DMS79 (cell line): Measurements from ENCODE around the gene PUM1.

Experiments
- DNase-seq: peaks from one replicate; lab custom pipeline; 2025; lab: John Stamatoyannopoulos, UW

The PUM1 gene

DNA sequence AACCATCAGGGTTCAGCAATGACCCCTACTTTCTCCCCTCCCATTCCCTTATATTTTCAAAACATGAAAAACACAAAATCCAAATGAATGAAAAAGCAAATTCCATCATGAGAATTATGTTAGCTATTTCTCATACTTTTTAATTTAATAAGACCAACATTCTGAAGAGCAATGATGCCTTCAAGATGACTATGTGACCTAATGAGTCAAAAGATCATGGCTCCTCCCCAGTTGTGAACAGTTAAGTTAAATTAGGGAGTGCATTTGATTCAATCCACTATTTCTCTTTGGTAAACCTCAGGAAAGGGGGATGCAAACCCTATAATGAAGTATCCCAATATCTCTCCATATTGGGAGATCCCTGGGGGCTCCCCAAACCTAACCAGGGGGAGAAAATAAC, 36.5 kb downstream of the PUM1 start:
- DNase-seq, result no peak

DNA sequence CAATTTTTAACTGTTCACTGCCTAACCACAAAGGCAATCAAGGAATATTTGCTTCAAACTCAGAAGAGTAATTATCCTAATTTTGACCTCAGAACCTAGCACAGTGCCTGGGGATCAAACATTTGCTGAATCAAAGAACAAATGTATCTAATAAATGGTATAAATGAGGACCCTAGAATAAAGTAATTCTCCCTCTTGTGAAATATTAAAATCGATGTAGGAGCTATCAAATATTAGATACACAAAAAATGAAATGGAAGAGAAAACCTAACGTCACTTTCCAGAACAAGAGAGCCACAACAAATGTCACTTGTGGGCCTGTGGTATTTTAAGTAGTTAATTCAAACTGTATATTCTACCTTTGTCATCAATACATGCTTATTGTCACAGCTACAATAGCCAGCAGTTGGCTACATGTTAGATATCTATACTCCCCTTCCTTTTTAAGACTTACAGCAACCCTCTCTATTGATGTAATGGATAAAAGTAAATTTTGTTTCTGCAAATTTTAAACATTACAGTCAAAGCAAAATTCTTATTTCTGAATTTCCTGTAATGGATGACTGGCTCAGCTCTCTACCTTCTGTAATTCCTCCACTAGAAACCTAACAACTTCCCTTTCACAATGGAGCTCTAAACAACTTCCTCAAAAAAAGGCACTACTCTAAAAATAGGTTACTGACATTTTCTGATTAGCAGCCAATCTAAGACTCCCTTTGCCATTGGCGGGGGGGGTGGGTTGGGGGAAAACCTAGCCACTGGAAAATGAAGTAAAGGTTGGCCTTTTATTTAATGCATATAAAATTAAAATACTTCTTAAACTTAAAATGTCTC, 37.6 kb downstream of the PUM1 start:
- DNase-seq, result no peak

DNA sequence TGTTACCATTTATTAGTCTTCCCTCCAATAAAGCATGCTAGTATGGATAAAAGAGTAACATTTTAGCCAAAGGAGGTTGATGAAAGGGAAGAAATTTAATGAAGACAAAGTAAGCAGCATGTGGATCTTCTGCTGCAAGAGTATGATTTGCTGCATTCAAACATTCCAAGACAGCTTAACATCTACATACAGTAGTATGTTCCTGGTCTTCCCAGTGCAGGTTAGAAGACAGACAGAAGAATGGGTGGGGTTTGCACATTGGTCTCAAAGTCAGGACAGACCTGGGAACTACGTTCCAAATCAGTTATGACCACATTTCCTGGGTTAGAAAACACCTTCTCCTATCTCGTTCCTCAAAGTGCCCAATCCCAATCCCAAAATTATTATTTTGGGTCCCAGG, 43.3 kb downstream of the PUM1 start:
- DNase-seq, result no peak

DNA sequence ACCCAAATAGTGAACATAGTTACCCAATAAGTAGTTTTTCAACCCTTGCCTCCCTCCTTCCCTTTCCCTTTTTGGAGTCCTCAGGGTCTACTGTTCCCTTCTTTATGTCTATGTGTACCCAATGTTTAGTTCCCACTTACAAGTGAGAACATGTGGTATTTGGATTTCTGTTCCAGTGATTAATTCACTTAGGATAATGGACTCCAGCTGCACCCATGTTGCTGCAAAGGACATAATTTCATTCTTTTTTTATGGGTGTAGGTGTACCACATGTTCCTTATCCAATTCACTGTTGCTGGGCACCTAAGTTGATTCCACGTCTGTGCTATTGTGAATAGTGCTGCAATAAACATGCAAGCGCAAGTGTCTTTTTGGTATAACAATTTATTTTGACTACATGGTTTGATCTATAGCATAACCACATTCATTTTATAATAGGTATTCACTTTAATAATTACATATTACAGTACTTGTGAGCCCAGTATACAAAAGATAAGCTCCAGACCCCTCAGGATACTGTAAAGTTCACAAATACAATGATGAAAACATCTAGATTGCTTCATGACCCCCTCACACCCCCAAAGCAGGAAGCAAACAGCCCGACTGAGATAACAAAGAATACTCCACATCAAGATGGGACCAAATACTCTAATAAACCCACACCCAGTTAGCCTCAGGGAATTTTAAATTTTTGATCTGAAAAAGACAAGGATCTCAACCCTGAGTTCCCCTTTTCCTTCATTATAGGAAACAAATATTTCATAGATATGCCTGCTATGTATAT, 45.3 kb downstream of the PUM1 start:
- DNase-seq, result no peak

DNA sequence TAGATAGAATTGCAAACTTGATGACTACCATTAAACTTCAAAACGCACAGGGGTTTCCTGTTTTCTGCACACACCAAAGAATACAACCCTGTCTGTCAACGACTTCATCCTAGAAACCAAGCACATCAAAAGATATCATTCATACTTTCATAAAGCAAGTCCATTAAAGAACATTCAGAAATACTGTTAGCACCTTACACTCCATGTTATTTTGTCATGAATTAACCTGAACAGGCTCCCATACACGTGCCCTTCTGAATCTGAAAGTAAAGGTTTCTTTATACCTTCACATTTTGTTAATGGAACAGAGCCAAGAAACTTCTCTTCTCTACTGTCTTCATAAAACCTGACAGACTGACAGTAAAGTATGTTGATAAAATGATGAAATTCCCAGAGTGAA, 46.1 kb downstream of the PUM1 start:
- no peak for DNase-seq

DNA sequence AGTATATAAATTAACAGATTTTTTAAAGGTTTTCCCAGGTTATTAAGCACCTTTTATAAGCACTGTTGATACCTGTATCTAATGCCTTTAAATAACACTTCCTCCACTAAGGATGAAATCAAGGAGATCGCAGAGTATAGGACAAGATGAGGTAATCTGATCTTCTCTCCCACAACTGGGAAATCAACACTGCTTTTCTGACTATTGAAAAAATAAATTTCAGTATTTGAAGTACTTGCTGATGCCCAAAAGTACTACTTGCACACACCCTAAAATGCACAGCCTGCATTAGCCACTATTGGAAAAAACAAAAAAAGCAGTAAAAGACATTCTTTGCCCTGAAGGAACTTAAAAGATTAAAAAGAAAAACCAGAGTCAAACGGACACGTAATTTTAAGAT, 48.6 kb downstream of the PUM1 start:
- no peak for DNase-seq

DNA sequence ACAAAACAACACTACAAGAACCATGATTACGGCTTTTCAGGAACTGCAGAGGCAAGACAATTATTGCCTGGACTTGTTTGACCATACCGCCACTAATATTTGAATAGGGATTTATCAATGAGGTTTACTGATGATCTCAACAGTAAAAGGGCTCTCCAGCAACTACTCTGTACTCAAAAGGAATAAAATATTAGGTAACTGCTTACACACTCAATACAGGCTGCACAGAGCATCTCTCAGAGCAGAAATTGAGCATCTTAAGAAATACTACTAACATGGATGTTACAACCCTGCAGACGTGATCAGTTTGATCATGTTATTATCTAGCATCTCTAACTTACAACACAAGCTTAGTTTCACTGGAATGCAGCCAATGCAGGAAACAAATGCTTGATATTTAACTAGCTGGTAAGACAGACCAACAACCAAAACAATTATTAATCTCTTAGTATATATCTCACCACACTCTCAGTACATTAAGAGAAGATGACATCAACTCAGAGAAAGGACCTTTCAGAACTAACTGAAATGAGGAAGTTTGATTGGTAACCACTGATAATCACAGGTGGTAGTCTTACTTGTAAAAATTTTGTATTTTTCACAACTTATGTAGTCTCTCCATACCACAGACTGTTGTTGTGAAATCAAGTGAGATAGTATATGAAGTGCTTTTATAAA, 52.2 kb downstream of the PUM1 start:
- peak; percentile 63 for DNase-seq

DNA sequence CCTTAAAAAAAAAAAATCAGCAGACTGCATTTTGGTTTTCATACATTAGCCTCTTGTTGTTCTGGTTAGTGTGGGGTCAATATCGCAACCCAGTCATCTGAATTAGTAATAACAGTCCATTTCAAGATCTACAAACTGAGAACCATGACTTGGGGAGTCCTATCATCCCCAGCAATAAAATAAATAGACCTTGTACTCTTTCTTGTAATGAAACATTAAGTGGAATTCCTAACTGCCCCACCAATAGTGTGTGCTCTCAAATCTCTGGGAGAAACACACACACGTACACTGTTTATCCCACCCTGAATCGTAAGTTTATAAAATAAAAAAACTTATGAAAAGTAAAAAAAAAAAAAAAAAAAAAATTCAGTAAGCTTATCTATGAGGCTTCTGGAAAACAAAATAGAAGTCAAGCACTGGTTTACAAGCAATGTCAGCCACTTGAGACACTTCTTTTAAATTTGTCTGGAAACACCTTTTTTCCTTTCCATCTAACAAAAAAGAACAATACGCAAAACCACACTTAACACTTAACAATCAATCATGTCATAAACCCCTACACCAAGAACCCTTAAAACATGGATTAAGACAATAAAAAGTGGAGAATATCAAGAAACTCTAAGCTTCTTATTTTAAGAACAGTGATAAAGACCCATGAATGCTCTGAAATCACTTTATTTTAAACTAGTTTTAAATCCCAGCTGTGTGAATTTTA, 53.1 kb downstream of the PUM1 start:
- DNase-seq, result no peak

DNA sequence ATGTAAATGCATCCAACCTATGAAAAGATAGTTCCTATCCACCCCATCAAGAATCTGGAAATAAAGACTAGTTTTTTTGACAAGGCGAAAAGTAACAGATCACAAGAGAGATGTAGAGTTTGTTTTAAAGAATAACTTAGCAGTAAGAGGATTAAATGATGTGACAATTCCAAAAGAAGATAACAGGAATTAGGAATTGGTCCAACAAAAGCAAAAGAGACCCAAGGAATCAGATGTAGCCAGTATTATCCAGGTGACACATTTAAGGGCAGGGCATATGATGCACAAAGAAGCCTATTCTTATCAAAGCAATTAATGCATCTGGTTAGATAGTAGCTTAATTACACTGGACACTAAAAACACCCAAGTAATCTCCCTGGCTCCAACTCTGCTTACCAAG, 53.8 kb downstream of the PUM1 start:
- no peak for DNase-seq

DNA sequence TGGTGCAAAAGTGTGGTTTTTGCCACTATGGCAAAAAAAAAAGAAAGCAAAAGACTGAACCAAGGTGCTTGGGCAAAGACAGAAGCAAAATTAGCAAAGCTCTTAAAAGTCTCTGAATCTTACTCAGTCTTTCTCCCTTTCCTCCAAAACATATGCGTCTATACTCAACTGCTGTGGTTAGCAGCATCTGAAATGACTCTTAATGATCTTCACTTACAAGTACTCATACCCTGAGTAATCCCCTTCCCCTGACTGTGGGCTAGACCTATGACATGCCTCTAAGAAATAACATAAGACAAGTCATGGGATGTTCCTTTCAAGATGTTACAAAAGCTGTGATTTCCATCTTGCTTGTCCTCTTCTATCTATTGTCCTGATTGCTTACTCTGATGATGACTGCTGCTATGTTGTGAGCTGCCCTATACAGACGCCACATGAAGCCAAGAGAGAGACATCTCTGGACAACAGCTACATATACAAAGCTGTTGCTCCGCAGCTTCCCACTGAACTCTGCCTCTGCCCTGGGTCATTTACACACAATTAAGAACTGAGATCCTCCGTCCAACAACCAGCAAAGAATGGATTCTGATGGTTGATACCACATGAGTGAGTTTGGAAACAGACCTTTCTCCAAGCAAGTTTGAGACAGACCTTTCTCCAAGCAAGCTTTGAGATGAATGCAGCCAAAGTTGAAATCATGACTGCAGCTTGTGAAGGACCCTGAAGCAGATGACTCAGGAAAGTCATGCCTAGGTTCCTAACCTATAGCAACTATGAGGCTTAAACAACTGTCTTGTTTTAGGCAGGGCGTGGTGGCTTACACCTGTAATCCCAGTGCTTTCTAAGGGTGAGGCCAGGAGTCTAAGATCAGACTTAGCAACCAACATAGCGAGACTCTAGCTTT, 55.2 kb downstream of the PUM1 start:
- DNase-seq, result no peak

DNA sequence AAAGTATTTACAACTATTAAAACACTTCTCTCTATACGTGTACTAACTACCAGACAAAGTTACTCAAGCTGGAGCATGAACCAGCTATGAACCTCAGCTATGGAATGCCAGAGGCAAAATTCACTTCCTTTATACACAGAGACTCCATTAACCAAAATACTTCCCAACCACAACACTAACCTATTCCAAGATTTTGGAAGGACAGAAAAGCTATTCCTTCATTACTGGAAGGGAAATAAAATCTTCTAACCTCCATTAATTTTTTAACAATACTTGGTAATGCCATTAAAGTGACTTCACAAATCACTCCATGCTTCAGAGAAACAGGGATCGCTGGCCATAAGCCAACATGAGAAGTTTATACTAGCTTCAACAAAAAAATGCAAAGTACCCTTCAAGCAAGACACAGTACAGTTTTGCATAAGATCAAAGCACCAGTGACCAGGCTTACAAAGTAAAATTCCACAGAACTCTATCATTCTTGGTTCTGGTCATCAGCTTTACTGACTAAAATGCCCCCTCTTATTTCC, 58.0 kb downstream of the PUM1 start:
- DNase-seq, result peak; percentile 69

DNA sequence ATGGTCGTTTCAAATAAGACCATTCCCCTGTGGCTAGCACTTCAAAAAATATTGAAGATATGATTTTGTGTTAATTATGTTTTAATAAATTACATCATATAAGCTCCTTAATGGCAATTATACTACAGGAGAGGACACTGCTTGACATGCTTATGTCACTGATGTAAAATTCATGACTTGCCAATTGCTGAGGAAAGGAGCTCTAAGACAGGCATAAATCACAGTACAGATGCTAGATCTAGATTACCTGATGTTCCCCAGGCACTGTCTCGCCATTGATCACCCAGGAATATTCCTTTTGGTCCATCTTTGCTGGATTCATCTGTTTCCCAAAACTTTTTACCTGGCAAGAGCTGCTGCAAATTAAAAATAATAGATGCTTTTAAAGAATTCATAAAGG, 58.8 kb downstream of the PUM1 start:
- no peak for DNase-seq

DNA sequence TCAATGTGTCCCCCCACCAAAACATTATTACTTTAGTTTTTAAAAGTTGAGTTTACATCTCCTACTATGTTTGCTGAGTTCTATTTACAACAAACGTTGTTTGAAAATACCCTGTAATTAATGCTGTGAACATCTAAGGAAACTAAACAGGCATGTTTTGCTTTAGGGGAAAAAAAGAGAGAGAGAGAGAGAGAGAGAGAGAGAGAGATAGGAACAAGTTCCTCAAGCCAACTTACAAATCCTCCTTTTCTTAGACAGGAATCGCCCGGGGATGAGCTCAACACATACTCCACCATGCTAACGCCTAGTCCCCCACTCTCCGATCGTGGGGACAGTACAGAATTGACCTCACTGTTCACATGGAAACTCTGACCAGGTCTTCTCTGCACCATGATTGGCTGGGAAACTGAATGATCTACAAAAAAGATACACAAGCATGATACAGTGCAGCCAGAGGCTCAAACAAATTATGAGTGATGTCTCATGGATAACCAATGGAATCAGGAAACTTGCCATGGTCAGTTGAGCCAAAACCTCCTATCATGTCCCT, 59.8 kb downstream of the PUM1 start:
- no peak for DNase-seq

DNA sequence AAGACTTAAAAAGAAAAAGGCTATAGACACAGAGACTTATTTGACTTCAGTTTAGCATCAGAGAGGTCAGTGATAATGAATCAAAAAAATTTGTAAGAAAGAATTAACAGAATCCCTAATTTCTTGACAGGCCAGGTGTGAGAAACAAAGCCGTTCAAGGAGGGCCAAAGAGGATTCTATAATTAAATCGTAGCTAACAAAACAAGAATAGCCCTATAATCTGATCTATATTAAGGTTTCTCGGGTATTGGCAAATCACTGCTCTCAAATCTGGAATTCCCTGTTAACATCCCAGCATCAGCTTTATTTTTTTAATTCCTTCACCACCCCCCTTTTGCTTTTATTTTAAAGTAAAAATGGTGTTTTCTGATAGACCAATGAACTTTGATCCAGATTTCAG, 60.3 kb downstream of the PUM1 start:
- no peak for DNase-seq

DNA sequence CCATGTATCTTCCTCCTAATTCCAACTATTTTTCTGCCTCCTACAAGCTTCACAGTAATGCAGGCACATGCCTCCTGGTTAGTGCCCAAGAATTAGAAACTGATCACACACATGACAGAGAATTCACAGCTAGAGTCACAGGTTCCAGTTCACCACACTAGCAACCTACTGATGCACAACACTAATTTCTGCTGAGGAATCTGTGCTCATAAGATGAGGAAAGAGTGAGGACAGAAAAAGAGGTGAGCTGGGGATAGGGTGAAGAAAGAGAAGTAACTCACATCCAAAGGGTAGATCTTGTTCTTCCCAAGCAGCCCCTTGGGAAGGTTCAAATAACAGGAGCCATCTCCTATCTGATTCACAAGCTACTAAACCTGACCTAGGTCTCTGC, 61.3 kb downstream of the PUM1 start:
- DNase-seq, result no peak

DNA sequence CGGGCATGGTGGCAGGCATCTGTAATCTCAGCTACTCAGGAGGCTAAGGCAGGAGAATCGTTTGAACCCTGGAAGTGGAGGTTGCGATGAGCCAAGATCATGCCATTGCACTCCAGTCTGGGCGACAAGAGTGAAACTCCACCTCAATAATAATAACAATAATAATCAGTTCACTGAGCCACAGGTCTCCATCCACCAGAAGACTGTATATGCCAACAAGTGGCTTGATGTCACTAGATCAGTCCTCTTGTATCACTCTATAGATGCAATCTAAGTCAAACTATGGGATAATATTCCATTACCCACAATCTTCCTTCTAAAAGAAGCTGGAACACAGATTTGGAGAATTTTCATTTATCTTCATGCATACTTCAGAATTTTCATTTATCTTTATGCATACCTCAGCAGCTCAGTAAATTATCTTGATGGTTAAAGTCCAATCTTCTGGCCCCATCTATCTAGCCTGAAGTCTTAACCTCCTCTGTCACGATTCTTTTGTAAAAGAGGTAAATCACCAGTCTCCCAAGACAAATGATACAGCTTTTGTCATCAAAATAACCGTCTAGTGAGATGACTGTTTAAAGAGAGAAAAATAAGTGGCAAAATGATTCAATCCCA, 61.8 kb downstream of the PUM1 start:
- no peak for DNase-seq

DNA sequence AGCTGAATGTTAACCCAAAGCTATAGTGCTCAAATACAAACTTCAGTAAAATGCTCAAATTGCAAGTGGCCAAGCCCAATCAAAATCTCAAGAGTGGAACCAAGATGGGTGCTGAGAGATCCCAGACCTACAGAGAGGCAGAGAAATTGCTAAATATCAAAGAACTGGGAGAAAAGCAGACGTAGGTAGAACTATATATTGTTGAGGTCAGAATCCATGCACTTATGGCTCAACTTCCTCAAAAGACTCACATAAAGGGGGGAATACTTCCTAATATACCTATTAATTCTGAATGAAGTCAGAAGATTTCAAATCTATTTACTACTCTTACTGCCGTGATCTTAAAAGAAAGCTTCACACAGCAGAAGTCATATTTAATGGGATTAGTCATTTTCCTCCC, 65.2 kb downstream of the PUM1 start:
- no peak for DNase-seq

DNA sequence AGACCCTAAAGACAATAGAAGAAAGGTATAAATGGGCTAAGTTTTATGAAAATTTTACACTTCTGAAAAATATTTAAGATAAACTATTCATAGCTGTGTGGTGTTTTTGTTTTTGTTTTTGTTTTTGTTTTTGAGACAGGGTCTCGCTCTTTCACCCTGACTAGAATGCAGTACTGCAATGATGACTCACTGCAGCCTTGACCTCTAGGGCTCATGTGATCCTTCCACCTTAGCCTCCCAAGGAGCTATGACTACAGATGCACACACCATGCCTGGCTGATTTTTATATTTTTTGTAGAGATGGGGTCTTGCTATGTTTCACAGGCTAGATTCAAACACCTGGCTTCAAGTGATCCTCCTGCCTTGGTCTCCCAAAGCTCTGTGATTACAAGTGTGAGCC, 66.6 kb downstream of the PUM1 start:
- DNase-seq, result no peak

DNA sequence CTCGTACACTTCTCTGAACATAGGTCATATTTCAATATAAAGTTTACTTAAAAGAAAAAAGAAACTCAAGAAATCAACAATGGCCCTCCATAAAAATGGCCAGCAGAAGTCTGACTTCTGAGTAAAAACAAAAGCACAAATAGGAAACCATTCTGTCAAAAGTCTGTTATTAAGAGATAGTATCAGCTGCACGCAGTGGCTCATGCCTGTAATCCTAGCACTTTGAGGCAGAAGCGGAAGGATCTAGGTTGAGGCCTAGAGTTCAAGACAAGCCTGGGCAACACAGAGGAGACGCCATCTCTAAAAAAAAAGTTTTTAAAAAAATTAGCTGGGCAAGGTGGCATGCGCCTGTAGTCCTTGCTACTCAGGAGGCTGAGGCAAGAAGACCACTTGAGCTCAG, 67.3 kb downstream of the PUM1 start:
- no peak for DNase-seq

DNA sequence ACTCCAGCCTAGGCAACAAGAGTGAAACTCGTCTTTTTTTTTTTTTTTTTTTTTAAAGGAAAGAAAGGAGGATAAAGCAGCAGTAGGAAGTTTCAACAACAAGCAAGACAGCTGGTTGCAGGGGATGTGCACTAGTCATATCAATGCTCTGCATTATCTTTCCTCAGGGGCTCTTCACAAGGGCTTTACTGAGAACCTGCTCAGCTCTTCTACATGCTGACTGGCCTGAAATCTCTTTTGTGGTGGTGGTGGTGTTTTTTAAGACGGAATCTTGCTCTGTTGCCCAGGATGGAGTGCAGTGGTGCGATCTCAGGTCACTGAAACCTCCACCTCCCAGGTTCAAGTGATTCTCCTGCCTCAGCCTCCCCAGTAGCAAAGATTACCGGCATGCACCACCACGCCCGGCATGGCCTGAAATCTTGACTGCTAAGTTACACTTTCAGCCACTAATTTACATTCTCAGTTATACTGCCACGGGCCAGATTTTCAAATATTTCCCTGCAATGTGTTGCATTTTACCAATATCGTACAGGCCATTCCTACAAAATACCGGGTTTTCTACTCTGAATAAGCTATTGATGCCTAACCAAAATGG, 68.0 kb downstream of the PUM1 start:
- DNase-seq, result no peak
